HepG2 (cell line): ENCODE results near the gene FJX1. TPM values are rescaled to one million over a fixed set of nuclear protein-coding genes. Genes with fewer than 3 reads are reported as not detected.

Experiments used
- ATAC-seq: fragments of 200-7000 bp; cut with Tn5 transposase; 3 replicates; pipeline ENCODE4 v1.9.1; 2020; ENCODE audit warnings: mild to moderate bottlenecking, moderate library complexity
- BruUV-seq: library from RNA; stranded (reverse); fragments of 400-500 nt; replicated peaks from 2 replicates; lab custom pipeline; 2021; lab: Mats Ljungman, UMichigan
- CTCF ChIA-PET: fragments of 300-600 bp; formaldehyde crosslinking; extraction: SDS; loops from one replicate; lab custom pipeline; 2021; ENCODE audit warnings: low total read pairs, inconsistent platforms, low intra/inter-chr PET ratio; lab: Yijun Ruan, JAX
- POLR2A ChIA-PET: fragments of 350-600 bp; sonication (Branson Sonifier 250); formaldehyde crosslinking; loops from one replicate; lab custom pipeline; 2020; ENCODE audit warnings: antibody characterized with exemption, inconsistent platforms; lab: Yijun Ruan, JAX
- DNase-seq: peaks from one replicate; pipeline ENCODE4 v3.0.0-alpha.2; 2015; ENCODE audit warnings: low spot score
- FAIRE-seq: peaks from 3 replicates; lab custom pipeline; 2011; peaks lifted over from hg19 to GRCh38; lab: Jason Lieb, UNC
- H2AFZ ChIP-seq: one replicate; pipeline ENCODE4 v1.6.1; 2011; ENCODE audit warnings: low read length, inconsistent platforms
- H3K27ac ChIP-seq: fragments of 300-600 bp; 3 replicates; pipeline ENCODE4 v1.8.0; 2011; ENCODE audit warnings: mixed run types, mild to moderate bottlenecking, mixed read lengths, low read length, inconsistent platforms; ENCODE audit not compliant: insufficient read depth; ENCODE audit errors: extremely low read length
- H3K27me3 ChIP-seq, 2 experiments: fragments of 200-600 bp in 1 of 2; 2 replicates in 1 of 2; 3 replicates in 1 of 2; pipeline versions ENCODE4 v1.6.0 to v1.8.0; 2011; ENCODE audit warnings: low read length in 2 of 2, mild to moderate bottlenecking in 2 of 2, moderate library complexity in 2 of 2, inconsistent platforms in 1 of 2; ENCODE audit not compliant: insufficient read depth in 2 of 2, control insufficient read depth in 1 of 2
- H3K36me3 ChIP-seq, 2 experiments: fragments of 200-600 bp in 1 of 2; replicated peaks in 1 of 2; 2 replicates in 1 of 2; 3 replicates in 1 of 2; pipeline versions ENCODE4 v1.5.1 to v1.8.0; 2011; ENCODE audit warnings: low read length in 2 of 2, inconsistent platforms in 1 of 2; ENCODE audit not compliant: insufficient read depth in 2 of 2, control insufficient read depth in 1 of 2
- H3K4me1 ChIP-seq: 2 replicates; pipeline ENCODE4 v1.5.1; 2012; ENCODE audit warnings: low read length, inconsistent platforms; ENCODE audit not compliant: insufficient read depth
- H3K4me2 ChIP-seq: 2 replicates; pipeline ENCODE4 v1.6.0; 2011; ENCODE audit warnings: low read depth, low read length, inconsistent platforms
- H3K4me3 ChIP-seq, 3 experiments: fragments of 200-600 bp in 1 of 3; sonication (generic), shearing (Covaris generic) in 1 of 3; replicated peaks in 1 of 3; 2 replicates each; pipeline ENCODE4 v1.5.1; 2011 to 2016; ENCODE audit warnings: low read length in 3 of 3, inconsistent platforms in 2 of 3, low read depth in 2 of 3, mild to moderate bottlenecking in 2 of 3, control low read depth in 1 of 3, mixed read lengths in 1 of 3; ENCODE audit not compliant: insufficient read depth in 1 of 3
- H3K79me2 ChIP-seq: one replicate; pipeline ENCODE4 v1.6.1; 2011; ENCODE audit warnings: low read length, inconsistent platforms; ENCODE audit not compliant: insufficient read depth
- H3K9ac ChIP-seq: 2 replicates; pipeline ENCODE4 v1.6.0; 2011; ENCODE audit warnings: mild to moderate bottlenecking, low read depth, low read length, inconsistent platforms; ENCODE audit not compliant: insufficient read depth
- H3K9me3 ChIP-seq: 2 replicates; pipeline ENCODE4 v1.5.1; 2012; ENCODE audit warnings: mild to moderate bottlenecking, low read length
- H4K20me1 ChIP-seq: 2 replicates; pipeline ENCODE4 v1.6.0; 2011; ENCODE audit warnings: inconsistent platforms, mild to moderate bottlenecking, low read length, moderate library complexity; ENCODE audit not compliant: insufficient read depth
- CREBL2 ChIP-seq: sonication (generic); formaldehyde crosslinking; IDR thresholded peaks from 2 replicates; pipeline ENCODE4 v1.8.1; 2023; ENCODE audit warnings: missing genetic modification reagents, mild to moderate bottlenecking, borderline replicate concordance
- GFI1 ChIP-seq: sonication (generic); formaldehyde crosslinking; IDR thresholded peaks from 2 replicates; pipeline ENCODE4 v1.5.0; 2020; ENCODE audit warnings: missing genetic modification reagents, mild to moderate bottlenecking, borderline replicate concordance
- KLF11 ChIP-seq: IDR thresholded peaks from 2 replicates; pipeline ENCODE4 v1.6.1; 2016; ENCODE audit warnings: missing compliant biosample characterization
- MIXL1 ChIP-seq: IDR thresholded peaks from 2 replicates; pipeline ENCODE4 v1.6.1; 2016
- SNRNP70 ChIP-seq: fragments of 200-400 bp; formaldehyde crosslinking; IDR thresholded peaks from 2 replicates; pipeline ENCODE4 v1.6.1; 2017; ENCODE audit warnings: mild to moderate bottlenecking, low read depth, low read length, moderate library complexity
- TBX3 ChIP-seq: fragments of 450-650 bp; IDR thresholded peaks from 2 replicates; pipeline ENCODE4 v1.6.1; 2017; ENCODE audit warnings: antibody characterized with exemption, mild to moderate bottlenecking, inconsistent platforms, borderline replicate concordance
- WGBS: methylation state at CpG from one replicate; pipeline ENCODE4 v1.1.6; 2017; ENCODE audit warnings: low lambda C conversion rate; 5-methylcytosine and 5-hydroxymethylcytosine counted together
- in situ Hi-C: cut with HindIII; loops from 2 replicates; pipeline ENCODE4 v1.10.0; 2017; ENCODE audit warnings: low pct_unique_long_range_greater_than_20kb; ENCODE audit not compliant: extremely low pct_ligation_motif_present
- intact Hi-C: fragments of 100-400 bp; cut with micrococcal nuclease; formaldehyde crosslinking; loops from one replicate; pipeline ENCODE4 v1.10.0; 2022; ENCODE audit not compliant: unreplicated experiment
- polyA plus RNA-seq, 8 experiments: library from polyadenylated mRNA; depleted of rRNA in 3 of 8; stranded (reverse) in 7 of 8; unstranded in 1 of 8; fragments of >200 nt; fragmentation: Illumina TruSeq in 4 of 8; extraction: Trizol in 4 of 8; gene quantifications; 2 replicates each; pipeline versions ENCODE4 v1.2.1 to v1.2.3, GENCODE V29; 2011 to 2016; ENCODE audit warnings: low read depth in 4 of 8, missing spikeins in 1 of 8, mixed read lengths in 1 of 8; ENCODE audit not compliant: insufficient read depth in 1 of 8
- total RNA-seq, 5 experiments: library from RNA; depleted of rRNA; stranded (reverse); fragments of >200 nt; fragmentation: Illumina TruSeq; extraction: Trizol; gene quantifications; 2 replicates each; pipeline ENCODE4 v1.2.3, GENCODE V29; 2016; ENCODE audit warnings: low read depth in 1 of 5

Gene FJX1
- total and polyA plus RNA-seq, 2 of the 13 experiments (the other 11 are each of a cell fraction or from before 2014, with no cell fraction given): 0.40 to 0.82 TPM

GRCh38 chr11:35641171-35641897, 23.1 kb downstream of the FJX1 start (continued):
- TF ChIP-seq CREBL2 (CRISPR knock-in tag): no peak
- TF ChIP-seq TBX3: no peak

GRCh38 chr11:35641964-35642363, 23.7 kb downstream of the FJX1 start:
- intact Hi-C loops (no loop called here), in situ Hi-C loops (no loop called here)
- ChIA-PET CTCF (no interaction called here), POLR2A (no interaction called here)
- H2AFZ ChIP-seq: no peak overlapping the region
- TF ChIP-seq MIXL1 (CRISPR knock-in tag) (no peak), GFI1 (CRISPR knock-in tag) (no peak), SNRNP70 (no peak), KLF11 (CRISPR knock-in tag) (no peak)
- no peak for DNase-seq
- BruUV-seq: no TSS peak
- no peaks in the 10 kb centered on the region for H3K4me1 ChIP-seq
- H3K9me3 ChIP-seq: no peaks in the 10 kb centered on the region
- no peak overlapping the region for H3K27ac ChIP-seq
- no peak overlapping the region for H3K4me3 ChIP-seq
- ATAC-seq: no peak
- no peaks in the 10 kb centered on the region for H3K79me2 ChIP-seq
- no peaks in the 10 kb centered on the region for H3K36me3 ChIP-seq
- WGBS: 17% methylated on average over 3 of the region's 3 CpGs
- H3K4me2 ChIP-seq: no peak overlapping the region
- FAIRE-seq: no peak
- no peak overlapping the region for H3K9ac ChIP-seq
- no peaks in the 10 kb centered on the region for H4K20me1 ChIP-seq
- H3K27me3 ChIP-seq: peaks cover 3 to 35% of the 10 kb centered on the region in 2 experiments; a peak in 3 of 5 replicates
